GM19467 (cell line): Measurements from ENCODE around the gene SLC16A10.
"Not testable (repeated sequence)": the region's sequence is repeated elsewhere in the genome, so short reads cannot be mapped to it uniquely, and the experiment has no call there.

Source experiments
- ATAC-seq: cut with Tn5 transposase; IDR thresholded peaks from one replicate; pipeline ENCODE4 v1.9.1; 2021; ENCODE audit warnings: mild to moderate bottlenecking, moderate library complexity; ENCODE audit not compliant: unreplicated experiment

SLC16A10 gene

DNA sequence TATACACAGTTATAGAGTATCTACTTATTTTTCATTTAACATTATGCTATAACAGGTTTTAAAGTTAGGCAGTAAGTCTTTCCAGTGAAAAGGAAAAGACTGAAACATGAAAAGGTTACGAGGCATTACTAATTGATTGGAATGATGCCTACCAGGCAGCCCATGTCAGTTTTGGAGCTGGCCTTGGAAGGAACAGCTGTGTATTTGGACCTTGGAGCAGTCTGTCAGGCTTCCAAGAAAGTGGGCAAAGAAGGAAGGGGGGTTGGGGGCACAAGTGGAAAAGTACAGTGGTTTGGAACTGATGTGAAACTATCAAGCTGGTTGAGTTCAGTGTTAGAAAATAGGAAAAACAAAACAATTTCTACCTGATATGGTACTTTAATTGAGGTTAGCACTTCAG is 41.7 kb downstream of the SLC16A10 start:
- ATAC-seq = no peak

GRCh38 chr6:111131018-111131417 is 43.7 kb downstream of the SLC16A10 start:
- not testable (repeated sequence) for ATAC-seq

DNA sequence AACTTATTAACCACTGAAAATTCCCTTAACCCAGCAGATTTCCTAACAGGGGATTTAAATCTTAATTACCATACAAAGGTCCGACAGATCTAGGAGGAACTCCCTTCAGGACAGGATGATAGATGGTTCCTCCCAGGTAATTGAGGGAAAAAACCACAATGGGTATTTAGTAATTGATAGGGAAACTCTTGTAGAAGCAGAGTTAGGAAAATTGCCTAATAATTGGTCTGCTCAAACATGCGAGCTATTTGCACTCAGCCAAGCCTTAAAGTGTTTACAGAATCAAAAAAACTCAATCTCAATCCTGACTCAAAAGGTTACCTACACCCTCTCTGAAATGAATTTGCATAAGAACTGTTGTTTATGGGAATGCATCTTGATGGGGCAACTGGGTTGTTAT is 45.4 kb downstream of the SLC16A10 start:
- not testable (repeated sequence) for ATAC-seq

DNA sequence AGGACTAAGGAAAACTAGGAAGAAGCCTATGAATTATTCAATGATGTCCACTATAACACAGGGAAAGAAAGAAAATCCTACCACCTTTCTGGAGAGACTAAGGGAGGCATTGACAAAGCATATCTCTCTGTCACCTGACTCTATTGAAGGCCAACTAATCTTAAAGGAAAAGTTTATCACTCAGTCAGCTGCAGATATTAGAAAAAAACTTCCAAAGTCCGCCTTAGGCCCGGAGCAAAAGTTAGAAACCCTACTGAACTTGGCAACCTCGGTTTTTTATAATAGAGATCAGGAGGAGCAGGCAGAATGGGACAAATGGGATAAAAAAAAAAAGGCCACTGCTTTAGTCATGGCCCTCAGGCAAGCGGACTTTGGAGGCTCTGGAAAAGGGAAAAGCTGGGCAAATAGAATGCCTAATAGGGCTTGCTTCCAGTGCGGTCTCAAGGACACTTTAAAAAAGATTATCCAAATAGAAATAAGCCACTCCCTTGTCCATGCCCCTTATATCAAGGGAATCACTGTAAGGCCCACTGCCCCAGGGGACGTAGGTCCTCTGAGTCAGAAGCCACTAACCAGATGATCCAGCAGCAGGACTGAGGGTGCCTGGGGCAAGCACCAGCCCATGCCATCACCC is 47.0 kb downstream of the SLC16A10 start:
- not testable (repeated sequence) for ATAC-seq

- not testable (repeated sequence) for ATAC-seq
These were observed 50.3 kb downstream of the SLC16A10 start for GRCh38 chr6:111137489-111138093.

DNA sequence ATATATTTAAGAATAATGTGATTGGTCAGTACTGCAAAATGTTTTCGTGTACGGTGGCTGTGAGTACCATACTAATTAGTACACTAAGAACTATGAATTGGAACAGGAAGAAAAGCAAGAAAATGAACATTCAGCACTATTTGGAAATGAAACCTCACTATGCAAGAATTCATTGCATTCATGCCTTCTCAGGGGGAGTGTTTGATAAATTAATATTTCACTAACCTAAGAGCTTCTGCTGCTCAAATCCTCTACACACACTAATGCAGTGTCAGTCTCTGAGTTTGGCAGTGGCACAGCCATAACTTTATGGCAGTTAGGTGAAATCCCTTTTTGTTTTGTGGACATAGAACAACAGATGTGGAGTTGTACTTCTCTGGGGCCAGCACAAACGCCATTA is 60.1 kb downstream of the SLC16A10 start:
- no peak for ATAC-seq

DNA sequence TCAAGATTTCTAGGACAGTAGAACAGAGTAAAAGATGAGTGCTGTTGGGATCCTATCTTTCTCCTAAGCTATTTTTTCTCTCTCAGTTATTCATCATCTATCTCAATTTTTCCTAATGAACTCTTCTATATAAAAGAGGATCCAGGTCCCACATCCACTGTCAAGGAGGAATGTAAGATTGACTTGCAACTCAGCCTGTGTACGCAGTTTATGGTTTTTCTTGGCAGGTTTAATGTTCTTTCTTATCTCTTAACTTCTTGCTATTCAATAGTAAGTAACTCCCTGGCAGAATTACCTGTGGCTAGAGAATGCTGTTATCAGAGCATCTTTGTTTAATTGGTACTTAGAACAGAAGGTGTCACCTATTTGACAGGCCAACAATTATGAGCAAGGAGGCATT is 60.8 kb downstream of the SLC16A10 start:
- no peak for ATAC-seq

DNA sequence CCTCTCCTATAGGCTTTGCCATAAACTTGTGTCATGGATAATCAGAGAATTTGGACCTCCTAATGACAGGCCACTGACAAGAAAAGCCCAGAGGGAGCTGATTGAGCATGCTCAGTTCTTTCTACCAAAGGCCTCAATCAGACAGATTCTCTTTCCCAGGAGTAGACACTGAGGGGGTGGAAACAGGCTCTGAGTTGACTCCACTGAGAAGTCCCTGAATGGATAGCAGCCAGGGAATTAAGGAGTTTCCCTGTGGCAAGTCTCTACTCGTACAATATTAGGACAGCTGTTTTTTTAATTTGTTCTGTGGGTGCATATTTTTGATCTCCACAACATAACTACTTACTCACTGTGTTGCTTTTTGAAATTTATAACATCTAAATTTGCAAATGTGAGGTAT is 63.3 kb downstream of the SLC16A10 start:
- ATAC-seq = no peak

- no peak for ATAC-seq
These were observed 67.7 kb downstream of the SLC16A10 start for GRCh38 chr6:111154981-111155380.

DNA sequence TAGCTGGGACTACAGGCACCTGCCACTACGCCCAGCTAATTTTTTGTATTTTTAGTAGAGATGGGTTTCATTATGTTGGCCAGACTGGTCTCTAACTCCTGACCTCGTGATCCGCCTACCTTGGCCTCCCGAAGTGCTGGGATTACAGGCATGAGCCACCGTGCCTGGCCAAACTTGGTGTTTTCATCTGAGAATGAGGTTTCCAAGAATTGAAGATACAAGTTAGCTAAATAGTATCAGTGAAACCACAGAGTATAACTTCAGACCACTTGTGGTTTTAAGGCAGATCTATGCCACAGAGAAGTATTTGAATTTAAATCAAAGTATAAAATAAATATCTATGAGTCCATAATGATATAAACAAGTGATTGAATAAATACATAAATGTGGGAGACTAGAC is 70.1 kb downstream of the SLC16A10 start:
- no peak for ATAC-seq

- ATAC-seq = no peak
These were observed 72.3 kb downstream of the SLC16A10 start for GRCh38 chr6:111159633-111160032.

- ATAC-seq = no peak
These were observed 74.3 kb downstream of the SLC16A10 start for GRCh38 chr6:111161650-111162049.

DNA sequence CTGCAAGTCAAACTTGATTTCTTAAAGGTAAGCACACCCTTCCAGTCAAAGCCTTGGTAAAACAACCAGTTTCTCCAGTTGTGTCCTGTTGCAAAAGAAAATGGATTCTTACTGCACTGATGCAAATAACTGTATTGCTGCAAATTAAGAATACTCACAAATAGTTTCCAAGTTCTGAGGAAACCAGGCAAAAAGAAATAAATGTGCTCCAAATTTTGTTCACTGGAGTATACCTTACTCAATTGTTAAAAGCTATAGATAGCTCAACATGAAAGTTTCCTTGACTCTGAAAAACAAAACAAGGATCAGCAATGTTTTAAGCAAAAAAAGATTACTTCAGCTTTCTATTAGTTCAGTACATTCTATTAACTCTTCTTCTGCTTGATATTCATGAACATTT is 75.2 kb downstream of the SLC16A10 start:
- ATAC-seq = no peak

DNA sequence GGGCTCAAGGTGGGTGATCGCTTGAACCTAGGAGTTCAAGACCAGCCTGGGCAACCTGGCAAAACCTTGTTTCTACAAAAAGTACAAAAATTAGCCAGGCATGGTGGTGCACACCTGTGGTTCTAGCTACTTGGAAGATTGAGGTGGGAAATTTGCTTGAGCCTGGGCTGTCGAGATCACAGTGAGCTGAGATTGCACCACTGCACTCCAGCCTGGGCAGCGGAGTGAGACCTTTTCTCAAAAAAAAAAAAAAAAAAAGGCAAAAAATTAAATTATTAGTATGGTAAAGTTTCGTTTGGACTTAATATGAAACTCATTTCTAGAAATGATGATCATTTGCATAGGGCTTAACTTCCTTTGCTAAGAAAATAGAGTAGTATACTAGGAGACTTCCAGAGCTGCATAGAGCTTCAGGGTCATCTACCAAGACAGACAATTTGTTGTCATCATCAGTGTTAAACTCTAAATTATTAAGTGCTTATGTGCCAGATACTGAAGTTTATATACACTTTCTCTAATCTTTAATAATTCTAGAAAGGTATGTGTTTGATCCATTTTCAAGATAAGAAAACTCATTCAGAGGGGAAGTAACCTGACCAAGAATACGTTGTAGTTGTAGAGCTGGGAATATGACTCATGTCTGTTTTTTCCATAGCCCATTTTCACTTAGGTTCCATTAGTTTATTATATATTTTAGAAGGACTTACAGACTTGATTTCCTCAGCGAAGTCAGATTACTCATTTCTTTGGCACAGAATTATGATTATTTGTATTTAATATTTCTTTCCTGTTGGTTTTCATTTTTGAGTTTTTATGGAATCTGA is 84.5 kb downstream of the SLC16A10 start:
- peak; percentile 70 for ATAC-seq

- ATAC-seq = no peak
These were observed 85.3 kb downstream of the SLC16A10 start for GRCh38 chr6:111172563-111172962.

DNA sequence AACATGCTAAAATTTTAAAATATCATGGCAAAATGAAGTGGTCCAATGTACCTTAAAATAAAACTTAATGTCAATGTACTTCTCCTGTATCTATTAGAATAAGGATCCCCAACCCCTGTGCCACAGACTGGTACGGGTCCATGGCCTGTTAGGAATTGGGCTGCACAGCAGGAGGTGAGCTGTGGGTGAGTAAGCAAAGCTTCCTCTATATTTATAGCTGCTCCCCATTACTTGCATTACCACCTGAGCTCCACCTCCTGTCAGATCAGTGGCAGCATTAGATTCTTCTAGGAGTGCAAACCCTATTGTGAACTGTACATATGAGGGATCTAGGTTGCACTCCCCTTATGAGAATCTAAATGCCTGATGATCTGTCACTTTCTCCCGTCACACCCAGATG is 86.0 kb downstream of the SLC16A10 start:
- no peak for ATAC-seq

- no peak for ATAC-seq
These were observed 86.6 kb downstream of the SLC16A10 start for GRCh38 chr6:111173946-111174345.

DNA sequence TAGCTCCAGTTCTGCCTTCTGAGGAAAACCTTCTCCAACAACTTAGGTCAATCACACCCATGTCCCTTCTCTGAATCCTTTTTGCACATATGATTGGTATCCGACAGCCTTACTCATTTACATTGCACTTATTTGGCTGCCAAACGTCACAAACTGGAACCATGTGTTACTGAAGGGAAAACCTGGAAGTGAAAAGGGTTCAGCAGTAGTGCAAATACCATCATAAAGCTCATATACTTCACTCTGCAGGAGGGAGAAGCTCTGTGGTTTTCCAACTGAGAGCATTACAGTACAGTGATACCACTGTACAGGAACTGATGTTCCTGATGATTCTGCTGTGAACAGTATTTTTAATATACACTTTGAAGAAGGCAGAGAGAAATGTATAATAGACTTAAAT is 87.8 kb downstream of the SLC16A10 start:
- ATAC-seq = no peak

GRCh38 chr6:111176038-111176759 is 88.9 kb downstream of the SLC16A10 start:
- ATAC-seq = no peak

GRCh38 chr6:111176760-111177099 is 89.4 kb downstream of the SLC16A10 start:
- ATAC-seq = no peak

DNA sequence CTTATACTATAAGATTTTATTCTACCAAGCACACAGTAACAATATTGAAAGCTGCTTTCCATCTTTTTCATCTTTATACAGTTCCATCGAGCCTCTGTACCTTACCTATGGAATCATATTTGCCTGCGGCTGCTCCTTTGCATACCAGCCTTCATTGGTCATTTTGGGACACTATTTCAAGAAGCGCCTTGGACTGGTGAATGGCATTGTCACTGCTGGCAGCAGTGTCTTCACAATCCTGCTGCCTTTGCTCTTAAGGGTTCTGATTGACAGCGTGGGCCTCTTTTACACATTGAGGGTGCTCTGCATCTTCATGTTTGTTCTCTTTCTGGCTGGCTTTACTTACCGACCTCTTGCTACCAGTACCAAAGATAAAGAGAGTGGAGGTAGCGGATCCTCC is 89.8 kb downstream of the SLC16A10 start:
- ATAC-seq = no peak
